Dedifferentiated amniotic fluid mesenchymal stem cell (primary cell): Measurements from ENCODE around the gene COQ3.

Experiments
- DNase-seq: peaks from one replicate; pipeline ENCODE4 v3.0.0-alpha.2; 2016; ENCODE audit errors: extremely low spot score

COQ3 gene

GRCh38 chr6:99393698-99394531, at the start of gene COQ3:
Gene COQ3, minus strand, starts transcription at chr6:99394195. Its CDS starts 16 bp downstream, at chr6:99394179.
- DNase-seq: peak; percentile 66

GRCh38 chr6:99434702-99435530, 40.9 kb upstream of the COQ3 start:
- peak; percentile 52 for DNase-seq

DNA sequence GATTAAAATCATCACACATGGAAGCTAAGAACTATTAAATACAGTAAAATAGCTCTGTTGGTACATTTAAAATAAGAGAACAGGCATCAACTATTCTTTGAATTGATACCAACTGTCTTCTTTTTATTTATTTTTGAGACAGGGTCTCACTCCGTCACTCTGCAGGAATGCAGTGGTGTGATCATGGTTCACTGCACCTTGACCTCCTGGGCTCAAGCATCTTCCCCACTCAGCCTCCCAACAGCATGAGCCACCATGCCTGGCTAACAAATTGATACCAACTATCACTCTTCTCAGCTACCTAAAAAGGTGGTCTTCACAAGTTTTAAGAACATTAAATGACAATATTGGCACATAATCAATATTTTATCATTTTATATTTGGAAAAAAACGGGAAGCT, 38.9 kb upstream of the COQ3 start:
- DNase-seq: peak; percentile 9

GRCh38 chr6:99431901-99432300, 37.9 kb upstream of the COQ3 start:
- DNase-seq: peak; percentile 7

DNA sequence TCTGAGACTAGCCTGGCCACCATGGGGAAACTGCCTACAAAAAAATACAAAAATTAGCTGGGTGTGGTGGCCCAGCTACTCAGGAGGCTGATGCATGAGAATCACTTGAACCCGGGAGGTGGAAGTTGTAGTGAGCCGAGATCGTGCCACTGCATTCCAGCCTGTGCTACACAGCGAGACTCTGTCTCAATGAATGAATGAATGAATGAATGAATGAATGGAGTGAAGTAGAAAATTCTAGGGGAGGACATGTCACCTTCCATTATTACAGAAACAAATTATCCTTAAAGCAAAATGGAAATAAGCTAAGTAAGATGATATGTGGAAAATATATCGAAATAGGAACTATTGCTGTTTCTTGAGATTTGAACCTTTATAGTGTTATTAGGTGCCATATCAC, 34.0 kb upstream of the COQ3 start:
- DNase-seq: peak; percentile 6

- DNase-seq: no peak
Measured at GRCh38 chr6:99426451-99426757, 32.4 kb upstream of the COQ3 start.

- DNase-seq: peak; percentile 60
Measured at GRCh38 chr6:99425647-99426450, 31.9 kb upstream of the COQ3 start.

DNA sequence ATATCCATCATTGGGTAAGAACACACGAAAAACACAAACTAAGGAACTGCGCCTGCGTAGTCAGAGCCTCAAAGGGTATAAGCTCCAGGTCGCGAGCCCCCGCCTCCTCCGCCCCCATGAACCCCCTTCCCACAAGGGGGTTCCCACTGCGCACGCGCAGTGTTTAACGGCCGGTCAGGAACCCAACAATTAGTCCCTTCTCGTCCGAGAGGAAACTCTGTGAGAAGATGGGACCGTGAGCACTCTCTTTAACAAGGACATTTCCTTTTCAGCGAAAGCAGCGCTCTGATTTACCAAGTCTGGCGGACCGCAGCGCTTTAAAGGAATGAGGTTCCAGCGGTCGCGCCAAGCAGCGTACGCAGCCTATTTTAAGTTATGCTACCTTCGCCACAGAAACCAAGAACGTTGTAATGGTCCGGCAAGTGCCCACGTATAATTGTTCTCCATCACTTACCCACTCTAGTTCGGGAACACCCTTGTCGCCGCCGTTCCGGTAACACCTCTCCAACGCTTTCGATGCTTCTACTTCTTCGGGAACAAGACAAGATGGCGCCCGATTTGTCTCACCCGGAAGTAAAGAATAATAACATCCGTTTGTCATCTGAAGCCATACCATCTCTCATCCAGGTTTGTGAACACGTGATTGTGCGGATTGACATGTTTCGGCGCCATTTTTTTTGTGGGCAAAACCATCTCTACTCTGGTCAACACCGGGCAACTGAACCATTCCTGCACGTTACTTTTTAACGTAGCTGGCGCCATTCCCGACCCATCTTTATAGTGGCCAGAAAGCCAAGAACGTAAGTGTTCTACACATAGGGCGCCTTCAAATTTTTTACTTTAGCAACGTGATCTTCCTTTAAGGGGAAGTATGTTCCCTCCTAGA, 31.0 kb upstream of the COQ3 start, which contains the start of gene PNISR:
Gene PNISR (minus strand): TSS at position 548 of the 886 bp plus-strand sequence. CDS start 10,649 bp downstream, outside the sequence.
- peak; percentile 99 for DNase-seq

- DNase-seq: peak; percentile 1
Measured at GRCh38 chr6:99424022-99424421, 30.0 kb upstream of the COQ3 start.

DNA sequence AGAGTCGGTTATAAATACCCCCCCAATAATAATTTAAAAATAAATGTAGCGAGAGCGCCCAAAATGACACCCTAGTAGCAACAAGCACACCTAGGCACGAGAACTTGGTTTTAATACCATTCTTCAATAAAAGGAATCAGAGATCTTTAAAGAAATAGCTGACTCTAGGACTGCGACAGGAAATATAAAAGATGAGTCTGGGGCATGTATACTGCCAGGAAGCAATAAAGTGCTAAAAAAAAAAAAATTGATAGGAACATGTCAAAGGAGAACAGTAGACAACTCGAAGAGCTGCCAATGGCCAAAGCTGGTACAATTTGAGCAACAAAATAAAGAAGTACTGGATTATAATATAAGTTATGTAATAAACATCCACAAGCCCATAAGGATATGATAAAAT, 28.9 kb upstream of the COQ3 start:
- DNase-seq: no peak

- no peak for DNase-seq
Measured at GRCh38 chr6:99416892-99417767, 23.1 kb upstream of the COQ3 start.

GRCh38 chr6:99416226-99416625, 22.2 kb upstream of the COQ3 start:
- no peak for DNase-seq

DNA sequence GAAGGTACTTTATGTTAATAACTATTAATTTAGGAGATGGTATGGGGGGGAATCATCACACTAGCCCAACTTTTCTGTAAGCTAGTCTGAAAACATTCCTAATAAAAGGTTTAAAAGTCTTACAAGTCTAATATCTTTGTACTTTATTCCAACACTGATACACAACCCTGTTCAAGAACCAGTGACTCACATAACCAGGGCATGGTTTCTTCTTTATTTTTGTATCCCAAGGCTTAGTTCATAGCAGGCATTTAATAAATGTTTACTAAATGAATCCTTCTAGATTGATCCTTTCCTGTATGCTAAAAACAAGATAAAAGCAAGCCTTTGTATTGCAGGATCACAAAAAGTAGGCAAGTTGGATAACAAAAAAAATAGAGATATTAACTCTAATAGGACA, 21.5 kb upstream of the COQ3 start:
- DNase-seq: no peak

- DNase-seq: no peak
Measured at GRCh38 chr6:99412065-99412464, 18.1 kb upstream of the COQ3 start.

GRCh38 chr6:99409672-99410071, 15.7 kb upstream of the COQ3 start:
- no peak for DNase-seq

DNA sequence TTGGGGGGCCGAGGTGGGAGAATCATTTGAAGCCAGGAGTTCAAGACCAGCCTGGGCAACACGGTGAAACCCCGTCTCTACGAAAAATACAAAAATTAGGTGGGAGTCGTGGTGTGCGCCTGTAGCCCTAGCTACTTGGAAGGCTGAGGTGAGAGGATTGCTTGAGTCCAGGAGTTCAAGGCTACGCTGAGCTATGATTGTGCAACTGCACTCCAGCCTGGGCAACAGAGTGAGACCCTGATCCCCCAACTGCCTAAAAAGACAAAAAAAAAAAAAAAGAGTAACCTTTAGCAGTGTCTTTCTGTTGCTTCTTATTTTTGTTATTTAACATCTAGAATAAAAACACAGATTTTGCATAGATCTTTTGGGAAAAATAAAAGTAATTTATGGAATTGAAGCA, 13.1 kb upstream of the COQ3 start:
- DNase-seq: no peak

GRCh38 chr6:99402448-99402847, 8.5 kb upstream of the COQ3 start:
- no peak for DNase-seq

DNA sequence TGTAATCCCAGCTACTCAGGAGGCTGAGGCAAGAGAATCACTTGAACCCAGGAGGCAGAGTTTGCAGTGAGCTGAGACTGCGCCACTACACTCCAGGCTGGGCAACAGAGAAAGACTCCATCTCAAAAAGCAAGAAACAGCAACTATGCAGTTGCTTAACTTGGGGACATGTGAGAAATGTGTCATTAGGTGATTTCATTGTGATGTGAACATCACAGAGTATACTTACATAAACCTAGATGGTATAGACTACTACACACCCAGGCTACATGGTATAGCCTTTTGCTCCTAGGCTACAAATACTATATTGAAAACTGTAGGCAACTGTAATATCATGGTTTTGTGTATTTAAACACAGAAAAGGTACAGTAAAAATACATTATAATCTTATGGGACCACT, 3.3 kb upstream of the COQ3 start:
- no peak for DNase-seq

- DNase-seq: no peak
Measured at GRCh38 chr6:99393366-99393697, 663 bp downstream of the COQ3 start.

DNA sequence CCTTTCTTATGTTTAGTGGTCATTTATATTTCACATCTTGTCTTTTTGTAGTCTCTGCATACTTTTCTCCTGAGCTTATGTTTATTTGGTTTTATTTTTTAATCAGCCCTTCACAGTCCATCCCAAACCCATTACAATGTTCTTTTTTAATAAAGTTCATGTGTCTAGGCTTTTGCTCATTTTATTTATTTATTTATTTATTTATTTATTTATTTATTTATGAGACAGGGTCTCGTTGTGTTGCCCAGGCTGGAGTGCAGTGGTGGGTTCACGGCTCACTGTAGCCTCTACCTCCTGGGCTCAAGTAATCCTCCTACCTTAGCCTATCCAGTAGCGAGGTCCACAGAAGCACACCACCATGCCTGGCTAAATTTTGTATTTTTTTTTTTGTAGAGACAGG, 3.1 kb downstream of the COQ3 start:
- DNase-seq: no peak
